NCI-H774 (cell line): ENCODE data around the gene TPRA1.
"Not testable (repeated sequence)": the region's sequence is repeated elsewhere in the genome, so short reads cannot be mapped to it uniquely, and the experiment has no call there.

Experiments used
- DNase-seq: peaks from one replicate; lab custom pipeline; 2025; lab: John Stamatoyannopoulos, UW

Gene TPRA1

GRCh38 chr3:127616836-127617605 lies 26.5 kb upstream of the TPRA1 start:
- no peak for DNase-seq

- no peak for DNase-seq
Observed at GRCh38 chr3:127615631-127616305, 25.2 kb upstream of the TPRA1 start.

- DNase-seq: no peak
Observed at GRCh38 chr3:127614928-127615589, 24.5 kb upstream of the TPRA1 start.

GRCh38 chr3:127613406-127613805 lies 22.9 kb upstream of the TPRA1 start:
- DNase-seq: no peak

GRCh38 chr3:127612966-127613365 lies 22.4 kb upstream of the TPRA1 start:
- DNase-seq: no peak

- DNase-seq: no peak
Observed at GRCh38 chr3:127611251-127611650, 20.7 kb upstream of the TPRA1 start.

- no peak for DNase-seq
Observed at GRCh38 chr3:127610105-127610504, 19.6 kb upstream of the TPRA1 start.

GRCh38 chr3:127608362-127608718 lies 17.8 kb upstream of the TPRA1 start:
- no peak for DNase-seq

GRCh38 chr3:127607675-127608361 lies 17.3 kb upstream of the TPRA1 start:
- no peak for DNase-seq

- no peak for DNase-seq
Observed at GRCh38 chr3:127606981-127607595, 16.6 kb upstream of the TPRA1 start.

GRCh38 chr3:127606086-127606805 lies 15.7 kb upstream of the TPRA1 start:
- no peak for DNase-seq

GRCh38 chr3:127605547-127605946 lies 15.0 kb upstream of the TPRA1 start:
- not testable (repeated sequence) for DNase-seq

GRCh38 chr3:127604546-127605165 lies 14.1 kb upstream of the TPRA1 start:
- no peak for DNase-seq

GRCh38 chr3:127604035-127604434 lies 13.5 kb upstream of the TPRA1 start:
- no peak for DNase-seq

GRCh38 chr3:127600749-127601456 lies 10.4 kb upstream of the TPRA1 start:
- DNase-seq: no peak

GRCh38 chr3:127598841-127599570 lies 8.5 kb upstream of the TPRA1 start:
- no peak for DNase-seq

GRCh38 chr3:127597020-127597771 lies 6.7 kb upstream of the TPRA1 start:
- no peak for DNase-seq

- DNase-seq: no peak
Observed at GRCh38 chr3:127595303-127595702, 4.8 kb upstream of the TPRA1 start.

GRCh38 chr3:127593178-127593577 lies 2.6 kb upstream of the TPRA1 start:
- no peak for DNase-seq
